ENCODE data around the gene USP32. TPM values are rescaled to one million over a fixed set of nuclear protein-coding genes. Genes with fewer than 3 reads are reported as not detected.
A peak's percentile ranks its signal among the peaks of the same experiment; 100 is the strongest.

USP32 gene
- total and polyA plus RNA-seq, 2 donors (not counting 1 experiment from before 2014, with no cell fraction given) = 7.7 to 48.8 TPM

DNA sequence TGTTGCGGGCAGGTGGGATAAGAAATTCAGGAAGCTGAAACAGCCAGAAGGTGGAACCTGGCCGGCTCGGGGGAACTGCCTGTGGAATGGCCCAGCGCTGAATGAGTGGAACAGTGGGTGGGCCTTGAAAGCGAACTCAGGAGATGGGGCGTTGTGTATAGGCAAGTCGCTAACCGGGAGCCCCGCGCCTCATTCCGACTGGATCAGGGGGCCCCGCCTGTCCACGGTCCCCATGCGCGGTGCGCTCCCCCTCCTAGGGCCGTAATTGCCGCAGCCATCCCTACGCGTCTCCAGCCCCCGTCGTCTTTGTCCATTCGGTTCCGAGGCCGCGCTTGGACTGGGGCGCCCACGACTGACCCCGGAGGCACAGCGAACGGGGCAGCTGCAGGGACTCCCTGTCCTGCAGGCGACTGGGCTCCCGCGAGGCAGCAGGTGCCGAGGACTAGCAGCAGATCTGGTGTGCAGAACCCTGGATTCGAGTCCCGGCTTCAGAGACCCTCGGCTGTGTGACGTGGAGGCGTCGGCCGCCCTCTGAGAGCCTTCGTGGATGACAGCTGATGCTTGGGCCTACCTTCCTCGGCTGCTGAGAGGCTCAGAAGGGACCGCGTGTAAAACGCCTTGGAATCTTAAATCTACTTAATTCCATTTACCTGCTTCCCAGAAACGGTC, 253.0 kb downstream of the USP32 start:
- intact Hi-C loops (cut with micrococcal nuclease) = loop anchor here (10.0 kb wide), 2 partner anchors 54 to 466 kb away; partner anchors contain the start of gene PPM1D
- H3K4me2 ChIP-seq (replicated peaks; ENCODE audit: low read depth, low read length, poor library complexity, severe bottlenecking) = peak overlapping the region; percentile 59

DNA sequence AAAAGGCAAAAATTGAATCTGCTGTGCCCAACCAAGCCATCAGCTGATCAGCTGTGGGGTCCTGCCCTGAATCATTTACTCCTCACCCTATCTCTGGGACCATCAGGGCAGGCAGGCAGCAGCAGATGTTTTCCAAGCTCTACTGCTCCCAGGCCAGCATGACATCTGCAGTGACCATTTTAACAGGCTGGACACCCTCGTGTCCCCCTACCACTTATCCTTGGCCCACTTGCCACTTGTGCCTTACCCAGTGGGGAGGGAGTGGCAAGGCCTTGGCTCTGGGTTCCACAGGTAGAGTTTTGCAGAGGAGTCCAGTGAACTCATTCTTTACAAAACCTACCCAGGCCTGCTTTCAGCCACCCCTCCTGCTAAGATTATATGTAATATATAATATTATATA, 254.2 kb downstream of the USP32 start:
- no peak for ATAC-seq (ENCODE audit: low read depth)
- H3K4me3 Mint-ChIP-seq = no peak overlapping the region

More for the DNA sequence above, 253.0 kb downstream of the USP32 start:
- ChIA-PET CTCF (no interaction called here), POLR2A (no interaction called here)
- no peaks in the 10 kb centered on the region for H3K9me3 Mint-ChIP-seq (ENCODE audit: insufficient read depth)
- Histone ChIP-seq H2AFZ (ENCODE audit: insufficient read depth, low read depth, low read length, poor library complexity, severe bottlenecking) (no peak overlapping the region), H3K27me3 (replicated peaks in 1 of 4; ENCODE audit: control extremely low read depth in 1 of 4, control insufficient read depth in 3 of 4, insufficient read depth in 4 of 4, low read length in 3 of 4) (peaks cover 0 to 49% (median 33%) of the 10 kb centered on the region in 4 experiments), H3K4me1 (ENCODE audit: control insufficient read depth in 2 of 2, insufficient read depth in 2 of 2, low read length in 2 of 2) (peaks cover 52 to 56% of the 10 kb centered on the region in 2 donors), H3K36me3 (replicated peaks in 1 of 2; ENCODE audit: control extremely low read depth in 1 of 2, control insufficient read depth in 1 of 2, extremely low read depth in 1 of 2, insufficient read depth in 2 of 2, low read length in 1 of 2) (no peaks in the 10 kb centered on the region), H3K4me3 (ENCODE audit: control extremely low read depth in 1 of 5, extremely low read depth in 1 of 5, insufficient read depth in 1 of 5, low read depth in 2 of 5, low read length in 4 of 5) (peak overlapping the region in 1 of 5 experiments; percentile 9), H3K27ac (ENCODE audit: low read length in 2 of 2) (no peak overlapping the region), H4K20me1 (ENCODE audit: control insufficient read depth, insufficient read depth, low read length, poor library complexity, severe bottlenecking) (no peaks in the 10 kb centered on the region), H3K9me3 (ENCODE audit: control extremely low read depth in 1 of 3, control insufficient read depth in 2 of 3, insufficient read depth in 1 of 3, low read length in 2 of 3) (peaks cover 0 to 38% (median 0%) of the 10 kb centered on the region in 3 donors), H3K79me2 (ENCODE audit: control insufficient read depth, insufficient read depth, low read length) (no peaks in the 10 kb centered on the region), H3K9ac (ENCODE audit: low read length) (no peak overlapping the region)
- peaks cover 37% of the 10 kb centered on the region for H3K27me3 Mint-ChIP-seq
- 20% methylated on average over 48 of the region's 48 CpGs for WGBS (ENCODE audit: insufficient coverage)
- DNase-seq (no peak), ATAC-seq (ENCODE audit: low read depth) (no peak)
- no peak for TF ChIP-seq EZH2 (IDR thresholded peaks at IDR 0.05; ENCODE audit: borderline replicate concordance, insufficient read depth, low read depth, low read length, poor library complexity, severe bottlenecking)
- TF ChIP-seq, protein P1, sequence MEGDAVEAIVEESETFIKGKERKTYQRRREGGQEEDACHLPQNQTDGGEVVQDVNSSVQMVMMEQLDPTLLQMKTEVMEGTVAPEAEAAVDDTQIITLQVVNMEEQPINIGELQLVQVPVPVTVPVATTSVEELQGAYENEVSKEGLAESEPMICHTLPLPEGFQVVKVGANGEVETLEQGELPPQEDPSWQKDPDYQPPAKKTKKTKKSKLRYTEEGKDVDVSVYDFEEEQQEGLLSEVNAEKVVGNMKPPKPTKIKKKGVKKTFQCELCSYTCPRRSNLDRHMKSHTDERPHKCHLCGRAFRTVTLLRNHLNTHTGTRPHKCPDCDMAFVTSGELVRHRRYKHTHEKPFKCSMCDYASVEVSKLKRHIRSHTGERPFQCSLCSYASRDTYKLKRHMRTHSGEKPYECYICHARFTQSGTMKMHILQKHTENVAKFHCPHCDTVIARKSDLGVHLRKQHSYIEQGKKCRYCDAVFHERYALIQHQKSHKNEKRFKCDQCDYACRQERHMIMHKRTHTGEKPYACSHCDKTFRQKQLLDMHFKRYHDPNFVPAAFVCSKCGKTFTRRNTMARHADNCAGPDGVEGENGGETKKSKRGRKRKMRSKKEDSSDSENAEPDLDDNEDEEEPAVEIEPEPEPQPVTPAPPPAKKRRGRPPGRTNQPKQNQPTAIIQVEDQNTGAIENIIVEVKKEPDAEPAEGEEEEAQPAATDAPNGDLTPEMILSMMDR (IDR thresholded peaks at IDR 0.05) = no peak
- H3K4me3 Mint-ChIP-seq = no peak overlapping the region
- H3K4me1 Mint-ChIP-seq = peaks cover 56% of the 10 kb centered on the region
- no peak overlapping the region for H3K27ac Mint-ChIP-seq

More for the DNA sequence above, 254.2 kb downstream of the USP32 start:
- peaks cover 45% of the 10 kb centered on the region for H3K4me1 Mint-ChIP-seq
- no peak for TF ChIP-seq EZH2 (IDR thresholded peaks at IDR 0.05; ENCODE audit: borderline replicate concordance, insufficient read depth, low read depth, low read length, poor library complexity, severe bottlenecking)
- TF ChIP-seq, protein P1 (IDR thresholded peaks at IDR 0.05) = no peak
- Histone ChIP-seq H3K27me3 (replicated peaks in 1 of 4; ENCODE audit: control extremely low read depth in 1 of 4, control insufficient read depth in 3 of 4, insufficient read depth in 4 of 4, low read length in 3 of 4) (peaks cover 0 to 49% (median 33%) of the 10 kb centered on the region in 4 experiments), H3K9ac (ENCODE audit: low read length) (no peak overlapping the region), H3K36me3 (replicated peaks in 1 of 2; ENCODE audit: control extremely low read depth in 1 of 2, control insufficient read depth in 1 of 2, extremely low read depth in 1 of 2, insufficient read depth in 2 of 2, low read length in 1 of 2) (no peaks in the 10 kb centered on the region), H3K79me2 (ENCODE audit: control insufficient read depth, insufficient read depth, low read length) (no peaks in the 10 kb centered on the region), H3K4me2 (replicated peaks; ENCODE audit: low read depth, low read length, poor library complexity, severe bottlenecking) (no peak overlapping the region), H3K4me3 (ENCODE audit: control extremely low read depth in 1 of 5, extremely low read depth in 1 of 5, insufficient read depth in 1 of 5, low read depth in 2 of 5, low read length in 4 of 5) (no peak overlapping the region), H3K27ac (ENCODE audit: low read length in 2 of 2) (no peak overlapping the region), H3K9me3 (ENCODE audit: control extremely low read depth in 1 of 3, control insufficient read depth in 2 of 3, insufficient read depth in 1 of 3, low read length in 2 of 3) (peaks cover 0 to 38% (median 0%) of the 10 kb centered on the region in 3 donors), H3K4me1 (ENCODE audit: control insufficient read depth in 2 of 2, insufficient read depth in 2 of 2, low read length in 2 of 2) (peaks cover 46 to 50% of the 10 kb centered on the region in 2 donors), H2AFZ (ENCODE audit: insufficient read depth, low read depth, low read length, poor library complexity, severe bottlenecking) (no peak overlapping the region), H4K20me1 (ENCODE audit: control insufficient read depth, insufficient read depth, low read length, poor library complexity, severe bottlenecking) (no peaks in the 10 kb centered on the region)
- intact Hi-C loops (cut with micrococcal nuclease) = loop anchor here (10.0 kb wide), 2 partner anchors 53 to 467 kb away; partner anchors contain the start of gene PPM1D
- WGBS (ENCODE audit: insufficient coverage) = no CpG with 5 or more reads among the region's 1 CpG
- no peak overlapping the region for H3K27ac Mint-ChIP-seq
- peaks cover 26% of the 10 kb centered on the region for H3K27me3 Mint-ChIP-seq
- no peaks in the 10 kb centered on the region for H3K9me3 Mint-ChIP-seq (ENCODE audit: insufficient read depth)
- no peak for DNase-seq
- ChIA-PET CTCF (interaction anchor here (0.7 to 1.2 kb wide), 2 partner anchors 32 to 420 kb away, joined by 3 read pairs; no protein-coding TSS in a partner anchor), POLR2A (interaction anchor here (0.6 to 0.7 kb wide), 2 partner anchors 28 to 861 kb away, joined by 4 to 5 read pairs; no protein-coding TSS in a partner anchor)

Measured in B cell (primary cell).